GM21786 (cell line): ENCODE results near the gene RASGRF2.
"Not testable (repeated sequence)": the region's sequence is repeated elsewhere in the genome, so short reads cannot be mapped to it uniquely, and the experiment has no call there.

Source experiments
- ATAC-seq: cut with Tn5 transposase; IDR thresholded peaks from one replicate; pipeline ENCODE4 v1.9.1; 2021; ENCODE audit not compliant: unreplicated experiment

Gene RASGRF2

DNA sequence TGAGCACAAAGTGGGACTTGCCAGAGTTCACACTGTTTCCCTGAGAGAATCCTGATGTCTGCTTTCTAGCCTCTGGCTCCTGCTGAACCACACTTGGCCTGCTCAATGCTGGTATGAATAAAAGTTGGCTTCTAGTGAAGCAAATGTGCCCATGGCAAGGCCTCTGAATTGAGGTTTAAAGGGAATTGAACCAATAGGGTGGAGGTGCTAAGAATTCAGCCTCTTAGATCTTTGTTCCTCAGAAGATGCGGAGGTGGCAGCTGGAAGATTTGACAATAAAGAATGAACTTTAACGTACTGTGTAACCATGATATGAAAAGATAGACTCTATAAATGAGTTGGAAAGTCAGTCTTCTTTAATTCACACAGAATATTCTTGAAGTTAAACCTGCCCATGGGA, 57.2 kb downstream of the RASGRF2 start:
- ATAC-seq, result no peak

DNA sequence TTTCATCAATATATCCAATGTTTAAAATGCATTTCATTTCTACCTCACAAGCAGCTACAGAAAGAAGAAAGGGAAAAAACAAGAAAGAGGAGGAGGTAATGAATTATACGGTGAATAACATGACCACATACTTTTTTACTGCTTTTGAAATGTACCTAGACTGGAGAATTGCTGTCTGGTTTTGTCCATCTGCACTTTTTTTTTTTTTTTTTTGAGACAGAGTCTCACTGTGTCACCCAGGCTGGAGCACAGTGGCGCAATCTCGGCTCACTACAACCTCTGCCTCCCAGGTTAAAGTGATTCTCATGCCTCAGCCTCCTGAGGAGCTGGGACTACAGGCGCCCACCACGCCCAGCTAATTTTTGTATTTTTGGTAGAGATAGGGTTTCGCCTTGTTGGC, 58.4 kb downstream of the RASGRF2 start:
- not testable (repeated sequence) for ATAC-seq

GRCh38 chr5:81019748-81020147, 59.6 kb downstream of the RASGRF2 start:
- no peak for ATAC-seq

- ATAC-seq, result no peak
These were observed 60.5 kb downstream of the RASGRF2 start for GRCh38 chr5:81020478-81021167.

DNA sequence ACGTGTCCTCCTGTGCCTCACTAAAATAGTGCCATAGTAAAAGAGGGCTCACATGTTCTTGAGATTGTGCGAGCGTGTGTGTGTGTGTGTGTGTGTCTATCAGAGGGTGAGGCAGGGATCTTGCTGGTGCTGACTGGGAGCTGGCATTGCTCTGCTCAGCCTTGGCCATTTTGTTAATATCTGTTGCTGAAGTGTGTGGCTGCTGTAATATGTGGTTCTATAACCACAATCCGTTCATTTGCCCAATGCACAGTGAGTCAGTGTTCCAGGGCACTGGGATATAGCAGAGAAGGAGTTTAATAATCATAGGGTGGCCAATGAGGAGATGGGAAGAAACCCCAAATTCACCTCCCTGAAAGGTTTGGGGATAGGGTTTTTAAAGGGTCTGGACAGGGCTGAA, 61.3 kb downstream of the RASGRF2 start:
- ATAC-seq, result no peak

- ATAC-seq, result no peak
These were observed 62.0 kb downstream of the RASGRF2 start for GRCh38 chr5:81021951-81022687.

DNA sequence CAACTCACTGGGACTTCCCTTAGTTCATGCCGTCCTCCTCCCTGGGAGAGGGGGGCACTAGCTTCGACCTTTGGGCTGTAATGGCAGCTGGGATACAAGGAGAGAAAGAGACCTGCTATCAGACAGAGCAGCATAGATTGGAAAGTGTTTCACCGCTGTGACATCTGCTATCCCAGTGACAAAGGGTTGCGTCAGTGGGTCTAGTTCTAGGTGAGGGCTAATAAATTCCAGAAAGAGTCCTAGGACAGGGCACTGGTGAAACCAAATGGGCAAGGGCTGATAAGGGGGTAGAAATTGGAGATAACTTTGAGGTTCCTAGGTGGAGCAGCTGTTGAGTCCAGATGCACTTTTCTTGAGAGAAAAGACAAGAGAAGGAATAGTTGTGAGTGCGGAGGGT, 62.5 kb downstream of the RASGRF2 start:
- no peak for ATAC-seq

GRCh38 chr5:81023261-81023970, 63.3 kb downstream of the RASGRF2 start:
- no peak for ATAC-seq

DNA sequence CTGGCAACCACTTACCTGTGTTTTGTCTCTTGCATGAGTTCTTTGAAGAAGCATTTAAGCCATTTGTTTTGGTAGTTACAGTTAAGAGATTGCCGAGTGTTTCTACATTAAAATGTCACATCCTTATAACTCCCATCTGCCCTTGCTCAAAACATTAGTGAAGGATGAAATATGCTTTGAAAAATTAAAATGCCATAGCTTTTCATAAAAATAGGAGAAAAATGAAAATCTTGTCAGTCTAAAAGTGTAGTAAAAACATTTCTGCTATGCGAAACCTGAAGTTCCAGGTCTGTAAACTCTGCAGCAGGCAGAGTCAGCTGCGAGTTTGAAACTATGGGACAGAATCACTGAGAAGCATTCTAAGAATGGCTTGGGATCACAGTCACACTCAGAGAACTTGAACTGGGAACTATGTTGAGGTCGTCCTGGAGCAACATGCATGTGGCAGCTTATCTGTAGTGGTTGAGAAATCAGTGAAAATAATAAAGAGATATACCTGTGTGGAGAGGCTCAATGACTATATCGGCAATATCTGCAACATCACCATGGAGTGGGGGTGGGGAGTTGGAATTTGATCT, 67.4 kb downstream of the RASGRF2 start:
- ATAC-seq, result no peak

DNA sequence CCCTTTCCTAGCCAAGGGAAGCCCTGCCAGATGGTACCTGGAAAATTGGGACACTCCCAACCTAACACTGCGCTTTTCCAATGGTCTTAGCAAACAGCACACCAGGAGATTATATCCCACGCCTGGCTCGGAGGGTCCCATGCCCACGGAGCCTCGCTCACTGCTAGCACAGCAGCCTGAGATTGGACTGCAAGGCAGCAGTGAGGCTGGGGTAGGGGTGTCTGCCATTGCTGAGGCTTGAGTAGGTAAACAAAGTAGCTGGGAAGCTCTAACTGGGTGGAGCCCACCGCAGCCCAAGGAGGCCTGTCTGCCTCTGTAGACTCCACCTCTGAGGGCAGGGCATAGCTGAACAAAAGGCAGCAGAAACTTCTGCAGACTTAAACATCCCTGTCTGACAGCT, 68.7 kb downstream of the RASGRF2 start:
- ATAC-seq, result not testable (repeated sequence)

GRCh38 chr5:81029736-81030135, 69.6 kb downstream of the RASGRF2 start:
- not testable (repeated sequence) for ATAC-seq

- not testable (repeated sequence) for ATAC-seq
These were observed 70.3 kb downstream of the RASGRF2 start for GRCh38 chr5:81030236-81031034.

DNA sequence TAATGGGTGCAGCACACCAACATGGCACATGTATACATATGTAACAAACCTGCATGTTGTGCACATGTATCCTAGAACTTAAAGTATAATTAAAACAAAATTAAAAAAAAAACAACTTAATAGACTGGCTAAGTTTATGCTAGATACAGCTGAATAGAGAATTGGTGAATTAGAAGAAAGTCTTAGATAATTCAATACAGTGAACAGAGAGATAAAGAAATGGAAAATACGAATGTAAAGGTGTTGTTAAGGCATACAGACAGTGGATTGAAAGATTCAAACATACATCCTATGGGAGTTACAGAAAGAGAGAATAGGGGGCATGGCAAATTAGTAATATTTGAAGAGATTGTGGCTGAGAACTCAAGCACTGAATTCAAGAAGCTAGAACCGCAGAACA, 75.4 kb downstream of the RASGRF2 start:
- no peak for ATAC-seq

DNA sequence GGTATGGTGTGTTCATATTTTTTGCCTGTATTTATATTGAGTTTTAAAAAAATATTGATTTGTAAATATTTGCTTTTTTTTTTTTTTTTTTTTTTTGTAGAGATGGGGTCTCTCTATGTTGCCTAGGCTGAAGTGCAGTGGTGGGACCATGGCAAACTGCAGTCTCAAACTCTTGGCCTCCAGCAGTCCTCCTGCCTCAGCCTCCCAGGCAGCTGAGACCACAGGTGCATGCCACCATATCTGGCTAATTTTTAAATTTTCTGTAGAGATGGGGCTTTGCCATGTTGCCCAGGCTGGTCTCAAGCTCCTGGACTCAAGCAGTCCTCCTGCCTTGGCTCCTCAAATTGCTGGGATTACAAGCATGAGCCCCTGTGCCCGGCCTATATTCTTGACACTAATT, 78.3 kb downstream of the RASGRF2 start:
- ATAC-seq, result no peak

GRCh38 chr5:81044868-81045267, 84.7 kb downstream of the RASGRF2 start:
- no peak for ATAC-seq

GRCh38 chr5:81045389-81045807, 85.2 kb downstream of the RASGRF2 start:
- no peak for ATAC-seq

- ATAC-seq, result no peak
These were observed 85.9 kb downstream of the RASGRF2 start for GRCh38 chr5:81046041-81046440.

GRCh38 chr5:81052325-81052724, 92.2 kb downstream of the RASGRF2 start:
- ATAC-seq, result no peak

- not testable (repeated sequence) for ATAC-seq
These were observed 93.1 kb downstream of the RASGRF2 start for GRCh38 chr5:81053282-81053681.

DNA sequence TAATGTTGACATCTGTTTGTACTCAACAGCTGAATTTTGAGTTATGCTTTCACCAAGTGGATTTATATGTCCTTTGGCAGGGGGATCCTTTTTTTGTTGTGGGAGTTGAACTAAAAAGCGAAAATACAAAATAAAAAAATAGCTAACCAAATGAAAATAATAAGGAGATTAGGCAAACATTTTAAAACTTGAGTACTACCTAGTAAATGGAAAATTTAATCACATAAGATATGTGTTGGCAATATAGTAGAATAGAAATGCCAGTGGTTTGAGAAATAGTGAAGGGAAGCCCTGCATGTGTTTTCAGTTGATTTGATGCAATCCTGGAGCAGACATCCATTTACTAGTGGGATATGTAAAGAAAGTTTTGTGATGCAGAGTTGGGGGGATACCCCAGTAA, 98.0 kb downstream of the RASGRF2 start:
- no peak for ATAC-seq

GRCh38 chr5:81065492-81065891, 105.3 kb downstream of the RASGRF2 start:
- no peak for ATAC-seq
